ENCODE results near the gene GALNT10. TPM values are rescaled to one million over a fixed set of nuclear protein-coding genes. Genes with fewer than 3 reads are reported as not detected.

Gene GALNT10
- total RNA-seq, 1 donor from 2014 or later, result 4.8 TPM

- Mint-ChIP-seq H3K27ac (ENCODE audit: unreplicated experiment) (no peak overlapping the region), H3K27me3 (ENCODE audit: unreplicated experiment) (no peaks in the 10 kb centered on the region), H3K4me3 (ENCODE audit: unreplicated experiment) (no peak overlapping the region), H3K4me1 (ENCODE audit: low read depth, unreplicated experiment) (no peaks in the 10 kb centered on the region), H3K36me3 (ENCODE audit: unreplicated experiment) (peaks cover 7% of the 10 kb centered on the region), H3K9me3 (ENCODE audit: unreplicated experiment) (no peaks in the 10 kb centered on the region)
- no peak for DNase-seq
- no peak for TF ChIP-seq CTCF (IDR thresholded peaks at IDR 0.05; ENCODE audit: partially characterized antibody, unreplicated experiment)
Measured at GRCh38 chr5:154257046-154257445, 66.5 kb downstream of the GALNT10 start.

- no peak overlapping the region for H3K4me3 Mint-ChIP-seq (ENCODE audit: unreplicated experiment)
- no peaks in the 10 kb centered on the region for H3K9me3 Mint-ChIP-seq (ENCODE audit: unreplicated experiment)
- no peaks in the 10 kb centered on the region for H3K27me3 Mint-ChIP-seq (ENCODE audit: unreplicated experiment)
- no peak for DNase-seq
- no peak for TF ChIP-seq CTCF (IDR thresholded peaks at IDR 0.05; ENCODE audit: partially characterized antibody, unreplicated experiment)
- no peak overlapping the region for H3K27ac Mint-ChIP-seq (ENCODE audit: unreplicated experiment)
- no peaks in the 10 kb centered on the region for H3K4me1 Mint-ChIP-seq (ENCODE audit: low read depth, unreplicated experiment)
- H3K36me3 Mint-ChIP-seq (ENCODE audit: unreplicated experiment), result peaks cover 10% of the 10 kb centered on the region
Measured at GRCh38 chr5:154258531-154259217, 68.1 kb downstream of the GALNT10 start.

GRCh38 chr5:154260224-154260927 is 69.8 kb downstream of the GALNT10 start:
- no peak for DNase-seq
- Mint-ChIP-seq H3K4me3 (ENCODE audit: unreplicated experiment) (no peak overlapping the region), H3K27me3 (ENCODE audit: unreplicated experiment) (no peaks in the 10 kb centered on the region), H3K4me1 (ENCODE audit: low read depth, unreplicated experiment) (peaks cover under 1% of the 10 kb centered on the region), H3K27ac (ENCODE audit: unreplicated experiment) (no peak overlapping the region), H3K9me3 (ENCODE audit: unreplicated experiment) (no peaks in the 10 kb centered on the region), H3K36me3 (ENCODE audit: unreplicated experiment) (peaks cover 10% of the 10 kb centered on the region)
- no peak for TF ChIP-seq CTCF (IDR thresholded peaks at IDR 0.05; ENCODE audit: partially characterized antibody, unreplicated experiment)

- DNase-seq, result no peak
- no peak overlapping the region for H3K4me3 Mint-ChIP-seq (ENCODE audit: unreplicated experiment)
- no peak for TF ChIP-seq CTCF (IDR thresholded peaks at IDR 0.05; ENCODE audit: partially characterized antibody, unreplicated experiment)
- no peak overlapping the region for H3K27ac Mint-ChIP-seq (ENCODE audit: unreplicated experiment)
- H3K27me3 Mint-ChIP-seq (ENCODE audit: unreplicated experiment), result no peaks in the 10 kb centered on the region
- H3K4me1 Mint-ChIP-seq (ENCODE audit: low read depth, unreplicated experiment), result peaks cover 1% of the 10 kb centered on the region
- peaks cover 10% of the 10 kb centered on the region for H3K36me3 Mint-ChIP-seq (ENCODE audit: unreplicated experiment)
- H3K9me3 Mint-ChIP-seq (ENCODE audit: unreplicated experiment), result no peaks in the 10 kb centered on the region
Measured at GRCh38 chr5:154262342-154262741, 71.8 kb downstream of the GALNT10 start.
